GM19239 (cell line): ENCODE data around the gene ZNF208.
"Not testable (repeated sequence)": the region's sequence is repeated elsewhere in the genome, so short reads cannot be mapped to it uniquely, and the experiment has no call there.

Experiments used
- DNase-seq: peaks from one replicate; pipeline ENCODE4 v3.0.0; 2011; ENCODE audit warnings: low spot score; ENCODE audit not compliant: insufficient read length
- FAIRE-seq: peaks from 2 replicates; lab custom pipeline; 2011; peaks lifted over from hg19 to GRCh38; lab: Jason Lieb, UNC

The ZNF208 gene

DNA sequence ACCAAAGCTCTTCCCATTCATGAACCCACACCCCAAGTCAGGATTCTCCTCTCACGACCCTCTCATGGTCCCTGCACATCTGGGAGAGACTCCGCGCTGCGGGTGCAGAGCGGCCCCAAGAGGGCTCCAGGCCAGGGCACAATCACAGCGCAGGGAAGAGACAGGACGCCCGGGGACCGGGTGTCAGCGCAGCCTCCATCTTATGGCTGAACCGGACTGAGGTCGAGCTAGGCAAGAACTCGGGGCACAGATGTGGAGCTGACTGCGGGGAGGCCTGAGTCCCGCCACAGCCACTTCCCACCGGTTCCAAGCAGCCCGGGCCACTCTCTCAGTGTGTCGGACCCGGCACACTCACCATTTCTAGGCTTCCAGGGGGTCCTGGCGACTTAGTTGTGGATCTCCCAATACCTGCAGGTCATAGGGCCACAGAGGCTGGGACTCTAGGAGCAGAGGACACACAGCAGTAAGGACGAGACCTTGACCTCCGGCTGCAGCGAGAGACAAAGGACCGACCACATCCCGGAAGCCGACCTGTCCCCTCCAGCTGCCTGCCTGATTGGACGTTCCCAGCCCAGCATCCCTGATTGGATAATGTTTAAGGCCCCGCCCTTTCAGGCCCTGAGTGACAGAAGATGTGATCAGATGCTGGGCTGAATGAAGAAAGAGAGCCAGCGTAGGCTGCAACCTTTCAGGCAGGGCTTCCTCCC is at the start of gene ZNF208:
Gene ZNF208 (minus strand): TSS at position 507 of the 707 bp plus-strand sequence. CDS start 149 bp downstream, at position 358.
- not testable (repeated sequence) for DNase-seq, FAIRE-seq

DNA sequence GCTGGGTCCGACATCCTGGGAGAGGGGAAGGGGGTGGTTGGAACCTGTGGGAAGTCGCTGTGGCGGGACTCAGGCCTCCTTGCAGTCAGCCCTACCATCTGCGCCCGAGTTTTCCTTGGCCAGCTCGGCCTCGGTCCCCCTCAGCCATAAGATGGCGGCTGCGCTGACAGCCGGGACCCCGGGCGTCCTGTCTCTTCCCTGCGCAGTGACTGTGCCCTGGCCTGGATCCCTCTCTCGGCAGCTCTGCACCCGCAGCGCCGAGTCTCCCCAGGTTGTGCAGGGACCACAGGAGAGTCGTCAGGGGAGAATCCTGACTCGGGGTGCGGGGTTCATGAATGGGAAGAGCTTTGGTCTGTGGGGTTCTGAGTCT is 41.9 kb upstream of the ZNF208 start:
- DNase-seq (no peak), FAIRE-seq (no peak)

DNA sequence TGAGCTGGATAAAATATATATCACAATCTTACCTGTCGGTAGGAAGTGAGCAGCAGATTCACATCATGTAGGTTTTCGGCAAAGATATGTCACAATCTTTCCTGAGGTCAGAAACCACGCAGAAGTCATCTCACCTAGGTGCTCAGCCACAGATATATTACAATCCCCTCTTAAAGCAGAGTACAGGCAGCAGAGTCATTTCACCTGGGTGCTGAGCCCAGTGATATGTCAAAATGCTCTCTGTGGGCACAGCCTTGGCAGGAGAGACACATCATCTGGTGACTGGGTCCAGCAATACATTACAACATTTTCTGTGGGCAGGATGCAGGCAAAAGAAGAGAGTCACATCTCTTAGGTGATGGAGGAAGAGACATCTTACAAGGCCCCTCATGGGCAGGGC is 30.4 kb upstream of the ZNF208 start:
- DNase-seq, FAIRE-seq: not testable (repeated sequence)

DNA sequence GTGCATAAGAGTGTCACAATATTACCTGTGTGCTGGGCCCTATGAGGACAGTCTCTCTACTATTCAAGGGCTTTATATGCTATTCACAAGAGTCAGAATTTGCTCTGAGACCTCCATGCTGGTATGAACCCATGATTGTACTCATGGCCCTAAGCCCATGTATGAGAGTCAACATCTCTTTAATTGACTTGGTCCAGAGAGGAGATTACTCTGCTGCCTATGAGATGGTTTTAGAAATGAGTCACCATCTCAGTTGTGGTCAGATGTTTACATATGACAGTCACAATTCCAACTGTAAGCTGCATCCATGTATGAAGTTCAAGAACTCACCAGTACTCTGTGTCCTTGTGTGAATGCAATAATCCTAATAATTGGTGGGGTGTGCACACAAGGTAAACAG is 19.9 kb upstream of the ZNF208 start:
- no peak for FAIRE-seq
- no peak for DNase-seq

DNA sequence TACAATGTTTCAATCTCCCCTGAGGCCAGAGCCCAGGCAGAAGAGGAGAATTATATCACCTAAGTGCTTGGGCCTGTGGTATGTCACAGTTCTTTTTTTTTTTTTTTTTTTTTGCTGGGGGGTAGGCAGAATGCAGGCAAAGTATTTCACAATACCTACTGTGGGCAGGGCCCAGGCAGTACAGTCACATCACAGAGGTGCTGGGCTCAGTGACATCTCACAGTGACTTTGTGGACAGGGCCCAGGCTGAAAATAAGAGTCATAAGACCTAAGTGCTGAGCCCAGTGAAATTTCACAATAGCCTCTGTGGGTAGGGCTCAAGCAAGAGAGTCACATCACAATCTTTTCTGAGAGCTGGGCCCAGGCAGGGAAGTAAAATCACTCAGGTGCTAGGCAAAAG is 15.9 kb upstream of the ZNF208 start:
- DNase-seq, result no peak

DNA sequence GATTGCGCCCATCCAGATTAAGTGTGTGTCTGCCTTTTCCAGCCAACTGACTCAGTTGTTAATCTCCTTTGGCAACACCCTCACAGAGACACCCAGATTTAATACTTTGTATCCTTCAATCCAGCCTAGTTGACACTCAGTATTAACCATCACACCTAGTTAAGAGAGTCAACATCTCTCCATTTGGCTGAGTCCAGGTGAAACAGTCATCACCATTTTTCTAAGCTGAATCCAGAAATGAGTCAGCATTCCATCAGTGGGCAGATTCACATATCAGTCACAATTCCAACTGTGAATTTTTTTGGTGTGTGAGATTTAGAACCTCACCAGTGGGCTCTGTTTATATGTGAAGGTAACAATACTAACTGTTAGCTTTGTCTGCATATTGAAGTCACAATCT is 14.8 kb upstream of the ZNF208 start:
- not testable (repeated sequence) for FAIRE-seq, DNase-seq

More for the DNA sequence above, 15.9 kb upstream of the ZNF208 start:
- no peak for FAIRE-seq

DNA sequence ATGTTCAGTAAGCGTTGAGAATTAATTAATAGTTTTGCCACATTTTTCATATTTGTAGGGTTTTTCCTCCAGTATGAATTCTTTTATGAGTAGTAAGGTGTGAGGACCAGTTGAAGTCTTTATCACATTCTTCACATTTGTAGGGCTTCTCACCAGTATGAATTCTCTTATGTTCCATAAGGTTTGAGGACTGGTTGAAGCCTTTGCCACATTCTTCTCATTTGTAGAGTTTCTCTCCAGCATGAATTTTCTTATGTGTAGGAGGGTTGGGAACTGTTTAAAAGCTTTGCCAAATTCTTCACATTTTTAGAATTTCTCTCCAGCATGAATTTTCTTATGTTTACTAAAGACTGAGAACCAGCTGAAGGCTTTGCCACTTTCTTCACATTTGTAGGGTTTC is 40.3 kb downstream of the ZNF208 start:
- DNase-seq (no peak), FAIRE-seq (no peak)

DNA sequence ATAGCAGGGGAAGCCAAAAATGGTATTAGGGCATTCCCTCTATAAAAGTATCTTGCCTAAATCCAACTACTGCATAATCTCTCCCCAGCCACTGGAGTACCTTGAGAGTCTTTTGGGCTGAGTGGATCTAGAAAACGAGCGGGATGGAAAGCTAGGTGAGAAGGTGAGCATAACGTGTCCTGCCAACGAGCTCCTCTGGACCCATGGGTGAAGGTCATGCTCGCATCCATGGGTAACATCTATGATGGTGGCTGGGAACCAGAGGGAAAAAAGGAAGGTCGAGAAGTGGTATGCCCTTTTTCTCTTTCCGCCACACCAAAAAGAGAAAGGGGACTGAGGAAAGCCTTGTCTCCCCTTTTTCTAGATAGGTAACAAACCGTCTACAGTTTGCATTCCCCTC is 63.0 kb downstream of the ZNF208 start:
- DNase-seq (no peak), FAIRE-seq (no peak)

DNA sequence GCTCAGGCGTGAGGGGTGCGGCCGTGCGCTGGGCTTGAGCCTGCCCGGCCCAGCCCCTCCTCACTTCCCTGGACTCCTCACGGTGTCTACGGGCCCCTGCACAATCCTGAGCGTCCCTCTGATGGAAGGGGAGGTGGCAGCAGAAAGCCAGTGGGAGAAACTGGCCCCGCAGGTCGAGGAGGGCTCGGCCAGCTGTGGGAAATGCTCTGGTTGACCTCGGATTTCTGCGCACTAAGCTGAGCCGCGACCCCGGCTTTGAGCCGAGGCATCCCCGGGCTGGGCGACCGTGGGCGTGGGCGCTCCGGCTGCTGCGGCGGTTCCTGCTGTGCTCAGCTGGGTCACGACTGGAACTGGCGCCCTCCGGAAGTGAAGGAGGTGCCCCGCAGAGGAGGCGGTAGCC is 70.1 kb downstream of the ZNF208 start:
- DNase-seq, result no peak
- no peak for FAIRE-seq

DNA sequence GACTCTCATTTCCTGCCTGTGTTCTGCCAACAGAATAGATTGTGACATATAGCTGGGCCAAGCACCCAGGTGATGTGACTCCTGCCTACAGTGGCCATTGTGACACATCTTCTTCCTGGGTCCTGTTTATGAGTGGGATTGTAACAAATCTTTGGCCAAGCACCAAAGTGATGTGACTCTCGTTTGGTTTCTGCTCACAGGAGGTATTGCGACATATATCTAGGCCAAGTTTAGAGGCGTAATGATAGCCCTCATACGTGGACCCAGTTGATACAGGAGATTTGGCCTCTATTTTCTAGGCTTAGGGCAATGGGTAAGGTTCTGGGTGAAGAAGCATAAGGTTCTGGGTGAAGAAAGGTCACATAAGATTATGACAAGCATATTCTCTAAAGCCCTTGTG is 76.2 kb downstream of the ZNF208 start:
- no peak for FAIRE-seq
- DNase-seq, result no peak

DNA sequence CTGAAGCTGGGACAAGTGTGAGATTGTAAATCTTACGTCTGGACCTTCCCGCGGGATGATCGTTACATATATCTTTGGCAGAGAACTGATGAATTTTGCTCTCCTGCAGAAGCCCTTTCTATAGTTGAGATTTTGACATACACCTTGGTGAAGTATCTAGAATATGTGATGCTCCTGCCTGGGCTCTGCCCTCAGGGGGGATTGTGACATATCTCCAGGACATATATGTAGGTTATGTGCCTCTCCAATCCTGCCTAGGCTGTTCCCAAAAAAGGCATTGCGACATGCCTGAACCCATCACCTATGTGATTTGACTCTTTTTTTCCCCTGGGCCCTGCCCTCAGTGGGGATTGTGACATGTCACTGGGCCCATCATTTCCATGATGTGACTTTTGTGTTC is 76.6 kb downstream of the ZNF208 start:
- DNase-seq (no peak), FAIRE-seq (no peak)

DNA sequence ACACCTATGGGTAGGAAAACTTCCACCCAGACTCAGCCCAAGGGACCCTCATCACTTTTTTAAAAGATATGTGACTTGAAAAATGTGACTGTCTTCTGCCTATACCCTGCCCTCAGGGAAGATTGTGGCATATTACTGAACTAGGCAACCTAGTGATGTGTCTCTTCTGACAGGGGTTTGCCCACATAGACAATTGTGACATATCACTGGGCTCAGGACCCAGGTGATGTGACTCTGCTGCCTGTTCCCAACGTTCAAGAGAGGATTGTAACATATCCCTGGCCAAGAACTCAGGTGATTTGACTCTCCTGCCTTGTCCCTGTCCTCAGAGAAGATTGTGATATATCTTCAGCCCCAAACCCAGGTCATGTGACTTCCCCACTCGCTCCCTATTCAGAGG is 88.5 kb downstream of the ZNF208 start:
- DNase-seq, result no peak
- FAIRE-seq, result no peak

DNA sequence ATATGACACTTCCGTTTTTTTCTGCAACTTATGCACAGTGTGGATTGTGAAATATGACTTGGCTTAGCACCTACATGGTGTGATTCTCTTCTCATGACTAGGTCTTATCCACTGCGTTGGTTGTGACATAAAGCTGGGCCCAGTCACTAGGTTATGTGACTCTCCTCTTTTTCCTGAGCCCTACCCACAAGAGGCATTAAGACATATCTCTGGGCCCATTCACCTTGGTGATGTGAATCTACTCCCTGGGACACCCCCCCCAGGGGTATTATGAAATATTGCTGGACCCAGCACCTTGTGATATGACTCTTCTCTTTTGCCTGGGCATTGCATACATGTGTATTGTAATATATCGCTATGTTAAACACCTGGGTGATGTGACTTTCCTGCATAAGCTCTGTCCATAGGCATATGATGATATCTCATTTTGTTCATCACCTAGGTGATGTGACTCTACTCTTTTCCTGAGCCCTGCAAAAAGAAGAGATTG is 89.0 kb downstream of the ZNF208 start:
- FAIRE-seq (no peak), DNase-seq (no peak)

DNA sequence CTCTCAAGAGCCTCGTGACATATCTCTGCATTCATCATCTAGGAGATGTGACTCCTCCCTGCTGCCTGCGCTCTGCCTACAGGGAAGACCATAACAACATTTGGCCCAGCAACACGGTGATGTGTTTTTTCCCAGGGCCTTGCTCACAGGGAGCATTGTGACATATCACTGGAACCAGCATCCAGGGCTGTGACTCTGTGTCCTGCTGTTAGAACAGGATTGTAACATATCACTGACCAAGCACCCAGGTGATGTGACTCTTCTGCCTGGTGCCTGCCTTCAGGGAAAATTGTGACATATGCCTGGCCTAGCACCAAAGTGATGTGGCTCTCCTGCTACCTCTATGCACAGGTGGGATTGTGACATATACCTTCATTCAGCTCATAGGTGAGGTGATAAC is 95.3 kb downstream of the ZNF208 start:
- FAIRE-seq (no peak), DNase-seq (no peak)

DNA sequence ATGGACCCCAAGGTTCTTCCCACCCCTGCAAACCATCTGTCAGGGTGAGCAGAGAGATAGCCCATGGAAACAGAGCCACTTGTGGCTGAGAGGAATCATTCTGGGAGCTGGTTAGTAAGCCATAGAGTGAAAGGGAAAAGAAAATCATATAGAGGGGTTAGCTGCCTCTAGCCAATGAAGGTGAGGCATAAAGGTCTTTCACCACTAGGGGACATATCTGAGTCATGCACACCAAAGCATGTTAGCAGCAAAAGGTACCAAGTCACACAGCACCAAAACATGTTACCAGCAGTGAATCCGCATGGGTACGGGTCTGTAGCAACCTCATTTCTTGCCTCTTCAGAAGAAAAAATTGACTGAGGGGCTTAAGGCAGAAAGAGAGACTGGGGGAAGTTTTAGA is 98.1 kb downstream of the ZNF208 start:
- DNase-seq, result no peak

DNA sequence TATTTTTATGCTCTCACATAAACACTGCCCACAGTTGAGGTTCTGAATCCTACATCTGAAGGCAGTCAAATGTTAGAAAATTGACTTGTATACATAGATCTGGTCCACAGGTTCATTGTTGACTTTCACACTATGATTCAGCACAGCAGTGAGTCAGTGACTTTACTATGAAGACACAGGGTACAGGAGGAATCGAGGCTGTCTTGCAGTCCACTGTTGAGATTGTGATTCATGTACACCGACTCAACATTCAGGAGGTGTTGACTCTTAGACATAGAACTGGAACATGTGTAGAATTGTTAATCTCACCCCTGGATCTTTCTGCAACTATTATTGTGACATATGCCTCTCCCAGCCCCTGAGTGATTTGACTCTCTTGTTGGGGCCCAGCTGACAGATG is 100.4 kb downstream of the ZNF208 start:
- DNase-seq (no peak), FAIRE-seq (no peak)

More for the DNA sequence above, 98.1 kb downstream of the ZNF208 start:
- no peak for FAIRE-seq

DNA sequence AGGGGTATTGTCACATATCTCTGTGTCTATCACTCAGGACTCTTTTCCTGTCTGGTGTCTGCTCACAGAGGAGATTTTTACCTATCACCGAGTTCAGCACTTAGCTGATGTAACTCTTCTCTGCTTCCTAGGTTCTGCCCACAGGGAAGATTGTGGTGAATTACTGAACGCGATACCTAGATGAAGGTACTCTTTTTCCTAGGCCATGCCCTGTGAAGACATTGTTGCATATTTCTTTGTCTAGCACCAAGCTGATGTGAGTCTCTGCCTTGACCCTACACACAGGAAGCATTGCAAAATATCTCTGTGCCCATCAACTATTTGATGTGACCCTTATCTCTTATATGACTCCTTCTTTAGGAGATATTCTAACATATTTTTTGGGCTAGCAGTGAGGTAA is 102.7 kb downstream of the ZNF208 start:
- DNase-seq, result no peak
- no peak for FAIRE-seq

DNA sequence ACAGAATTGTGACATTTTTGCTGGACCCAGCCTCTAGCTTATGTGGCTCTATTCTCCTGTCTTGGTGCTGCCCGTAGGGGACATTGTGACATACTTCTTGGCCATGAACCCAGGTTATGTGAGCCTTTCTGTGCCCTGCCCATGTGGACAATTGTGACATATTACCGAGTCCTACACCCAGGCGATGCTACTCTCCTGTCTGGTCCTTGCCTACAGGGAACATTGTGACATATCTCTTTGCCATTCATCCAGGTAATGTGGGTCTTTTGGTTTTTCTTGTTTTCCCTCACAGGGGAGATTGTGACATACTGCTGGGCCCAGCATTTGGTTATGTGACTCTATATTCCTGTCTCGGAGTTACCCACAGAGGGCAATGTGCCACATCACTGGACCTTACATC is 103.2 kb downstream of the ZNF208 start:
- no peak for FAIRE-seq
- no peak for DNase-seq

DNA sequence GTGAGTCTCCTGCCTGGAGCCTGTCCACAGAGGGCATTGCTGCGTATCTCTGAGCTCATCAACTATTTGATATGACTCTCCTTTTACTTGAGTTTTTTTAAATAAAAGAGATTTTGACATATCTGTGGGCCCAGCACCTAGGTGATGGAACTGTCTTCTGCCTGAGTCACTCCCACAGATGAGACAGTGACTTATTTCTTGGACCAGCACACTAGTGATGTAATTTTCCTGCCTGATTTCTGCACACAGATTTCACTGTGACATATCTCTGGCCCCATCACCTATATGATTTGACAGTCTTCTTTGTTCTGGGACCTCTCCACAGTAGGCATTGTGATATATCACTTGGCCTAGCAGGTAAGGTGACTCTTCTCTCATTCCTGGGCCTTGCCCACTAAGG is 108.2 kb downstream of the ZNF208 start:
- FAIRE-seq (no peak), DNase-seq (no peak)

DNA sequence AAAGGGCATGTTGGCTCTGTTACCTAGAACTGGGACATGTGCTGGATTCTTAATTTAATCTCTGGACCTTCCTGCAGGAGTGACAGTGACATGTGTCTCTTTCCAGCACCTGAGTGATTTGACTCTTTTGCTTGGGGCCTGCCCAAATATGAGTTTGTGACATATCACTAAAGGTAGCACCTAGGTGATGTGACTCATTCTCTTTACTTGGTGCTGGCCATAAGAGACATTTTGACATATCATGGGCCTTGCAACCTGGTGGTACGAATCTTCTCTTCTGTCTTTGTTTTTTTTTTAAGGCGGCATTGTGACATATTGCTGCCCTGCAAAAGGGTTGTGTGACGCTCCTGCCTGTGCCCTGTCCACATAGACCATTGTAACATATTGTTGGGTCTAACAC is 108.9 kb downstream of the ZNF208 start:
- no peak for FAIRE-seq
- DNase-seq, result no peak

DNA sequence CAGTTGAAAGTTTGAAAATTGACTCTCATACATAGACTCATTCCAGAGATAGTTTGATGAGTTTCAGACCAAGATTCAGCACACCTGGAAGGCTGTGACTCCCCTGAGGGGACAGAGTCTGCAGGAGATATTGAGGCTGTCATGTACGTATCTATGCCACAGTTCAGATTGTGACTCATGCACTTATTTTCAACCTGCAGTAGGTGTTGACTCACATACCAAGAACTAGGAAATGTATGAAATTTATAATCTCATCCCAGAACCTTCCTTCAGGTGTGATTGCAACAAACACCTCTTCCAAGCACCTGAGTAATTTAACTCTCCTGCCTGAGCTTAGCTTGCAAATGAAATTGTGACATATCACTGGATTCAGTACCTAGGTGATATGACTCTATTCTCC is 110.3 kb downstream of the ZNF208 start:
- DNase-seq (no peak), FAIRE-seq (no peak)

DNA sequence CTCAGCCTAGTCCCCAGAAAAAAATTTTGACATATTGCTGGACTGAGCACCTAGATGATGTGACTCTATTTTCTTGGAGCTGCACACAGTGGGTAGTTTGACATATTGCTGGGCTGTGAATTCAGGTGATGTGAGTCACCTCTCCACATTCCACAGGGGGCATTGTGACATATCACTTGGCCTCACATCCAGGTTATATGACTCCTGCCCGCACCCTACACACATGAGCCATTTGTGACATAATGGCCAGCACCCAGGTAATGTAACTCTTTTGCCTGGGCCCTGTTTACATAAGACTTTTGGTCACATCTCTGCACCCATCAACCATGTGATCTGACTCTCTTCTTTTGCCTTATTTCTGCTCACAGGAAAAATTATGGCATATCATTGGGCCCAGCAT is 119.7 kb downstream of the ZNF208 start:
- FAIRE-seq, result no peak
- DNase-seq, result no peak
